ENCODE data around the gene SEMA6B.

Gene SEMA6B

DNA sequence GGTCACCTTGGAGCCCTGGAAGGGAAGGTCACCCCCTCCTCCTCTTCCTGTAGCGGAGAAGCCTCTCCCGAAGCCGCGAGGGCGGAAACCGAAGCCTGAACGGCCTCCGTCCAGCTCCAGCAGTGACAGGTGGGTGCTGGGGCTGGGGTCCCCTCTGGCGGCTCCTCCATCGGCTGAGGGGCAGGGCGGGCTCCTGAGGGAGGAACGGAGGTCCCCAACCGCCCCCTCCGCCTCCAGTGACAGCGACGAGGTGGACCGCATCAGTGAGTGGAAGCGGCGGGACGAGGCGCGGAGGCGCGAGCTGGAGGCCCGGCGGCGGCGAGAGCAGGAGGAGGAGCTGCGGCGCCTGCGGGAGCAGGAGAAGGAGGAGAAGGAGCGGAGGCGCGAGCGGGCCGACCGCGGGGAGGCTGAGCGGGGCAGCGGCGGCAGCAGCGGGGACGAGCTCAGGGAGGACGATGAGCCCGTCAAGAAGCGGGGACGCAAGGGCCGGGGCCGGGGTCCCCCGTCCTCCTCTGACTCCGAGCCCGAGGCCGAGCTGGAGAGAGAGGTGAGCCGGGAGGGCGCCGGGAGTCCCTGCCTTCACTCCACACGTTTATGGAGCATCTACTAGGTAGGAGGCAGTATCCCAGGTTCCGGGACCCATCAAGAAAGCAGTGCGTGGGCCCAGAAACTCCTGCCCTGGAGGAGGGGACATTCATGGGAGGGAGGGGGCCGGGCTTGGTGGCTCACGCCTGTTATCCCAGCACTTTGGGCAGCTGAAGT lies 65.4 kb downstream of the SEMA6B start:
- H3K36me3 ChIP-seq (ENCODE audit: control insufficient read depth in 1 of 2, insufficient read depth in 2 of 2, low read depth in 1 of 2, low read length in 2 of 2) = peaks cover 82 to 93% of the 10 kb centered on the region in 2 experiments
- no peak overlapping the region for H2BK120ac ChIP-seq (ENCODE audit: low read depth, low read length)
- H3K27me3 ChIP-seq (ENCODE audit: control insufficient read depth in 1 of 2, insufficient read depth in 1 of 2, low read length in 2 of 2) = no peaks in the 10 kb centered on the region
- no peak overlapping the region for H2AFZ ChIP-seq (ENCODE audit: low read depth, low read length)
- H2BK12ac ChIP-seq (ENCODE audit: low read length in 2 of 2) = no peak overlapping the region
- H4K91ac ChIP-seq (ENCODE audit: low read length) = no peak overlapping the region
- no peak overlapping the region for H4K8ac ChIP-seq (ENCODE audit: low read length)
- no peak overlapping the region for H3K18ac ChIP-seq (ENCODE audit: low read depth in 1 of 2, low read length in 2 of 2)
- H2BK5ac ChIP-seq (ENCODE audit: low read depth, low read length, poor library complexity, severe bottlenecking) = no peak overlapping the region
- peaks cover 2% of the 10 kb centered on the region for H3K4me1 ChIP-seq (ENCODE audit: control insufficient read depth, insufficient read depth, low read depth, low read length)
- no peak overlapping the region for H3K14ac ChIP-seq (ENCODE audit: low read length in 2 of 2)
- no peaks in the 10 kb centered on the region for H3K9me3 ChIP-seq (ENCODE audit: control insufficient read depth, low read length)
- no peak overlapping the region for H2AK5ac ChIP-seq (ENCODE audit: low read length, severe bottlenecking)
- no peak overlapping the region for H2BK15ac ChIP-seq (ENCODE audit: low read depth, poor library complexity, severe bottlenecking)
- no peak for DNase-seq
- H3K4me2 ChIP-seq (ENCODE audit: low read length, poor library complexity, severe bottlenecking) = no peak overlapping the region
- no peak overlapping the region for H3K23ac ChIP-seq (ENCODE audit: low read length in 2 of 2)
- 98% methylated on average over 60 of the region's 61 CpGs for WGBS
- H3K79me1 ChIP-seq (replicated peaks; ENCODE audit: low read length, poor library complexity, severe bottlenecking) = peaks cover 51% of the 10 kb centered on the region
- no peak overlapping the region for H3K4ac ChIP-seq (ENCODE audit: low read depth in 1 of 2, low read length in 2 of 2)
- H3K4me3 ChIP-seq (ENCODE audit: insufficient read depth in 1 of 2, low read depth in 1 of 2, low read length in 2 of 2) = no peak overlapping the region
- H3K27ac ChIP-seq (ENCODE audit: low read length, poor library complexity, severe bottlenecking) = no peak overlapping the region
- no peak overlapping the region for H3K9ac ChIP-seq (ENCODE audit: low read length)

DNA sequence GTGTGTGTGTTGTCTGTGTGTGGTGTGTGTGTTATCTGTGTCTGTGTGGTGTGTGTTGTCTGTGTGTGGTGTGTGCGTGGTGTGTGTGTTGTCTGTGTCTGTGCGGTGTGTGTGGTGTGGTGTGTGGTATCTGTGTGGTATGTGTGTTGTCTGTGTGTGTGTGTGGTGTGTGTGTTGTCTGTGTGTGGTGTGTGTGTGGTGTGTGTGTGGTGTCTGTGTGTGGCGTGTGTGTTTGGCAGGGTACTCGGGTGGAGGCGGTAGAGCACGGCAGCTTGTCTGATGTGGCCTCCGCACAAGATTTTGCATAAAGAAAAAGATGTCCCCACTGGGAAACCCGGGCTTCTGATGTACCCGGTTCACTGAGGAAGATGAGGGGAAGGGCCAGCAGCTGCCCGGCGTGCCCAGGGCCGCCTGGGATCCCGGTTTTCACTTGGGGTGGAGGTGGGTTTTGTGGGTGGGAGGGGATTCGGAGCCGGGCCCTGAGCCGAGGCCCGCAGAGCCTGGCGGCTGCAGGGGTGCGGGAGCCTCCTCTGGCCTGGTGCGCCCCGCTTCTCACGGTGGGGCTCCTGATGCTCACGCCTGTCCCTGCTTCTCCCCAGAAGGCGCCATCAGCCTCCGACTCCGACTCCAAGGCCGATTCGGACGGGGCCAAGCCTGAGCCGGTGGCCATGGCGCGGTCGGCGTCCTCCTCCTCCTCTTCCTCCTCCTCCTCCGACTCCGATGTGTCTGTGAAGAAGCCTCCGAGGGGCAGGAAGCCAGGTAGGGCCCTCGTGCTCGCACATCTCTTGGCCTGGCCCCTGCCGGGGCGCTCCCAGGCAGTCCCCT lies 66.2 kb downstream of the SEMA6B start:
- Histone ChIP-seq H2AK5ac (ENCODE audit: low read length, severe bottlenecking) (no peak overlapping the region), H3K4me3 (ENCODE audit: insufficient read depth in 1 of 2, low read depth in 1 of 2, low read length in 2 of 2) (no peak overlapping the region), H3K9me3 (ENCODE audit: control insufficient read depth, low read length) (no peaks in the 10 kb centered on the region), H3K4ac (ENCODE audit: low read depth in 1 of 2, low read length in 2 of 2) (no peak overlapping the region), H2AFZ (ENCODE audit: low read depth, low read length) (no peak overlapping the region), H3K4me2 (ENCODE audit: low read length, poor library complexity, severe bottlenecking) (no peak overlapping the region), H3K4me1 (ENCODE audit: control insufficient read depth, insufficient read depth, low read depth, low read length) (peaks cover 2% of the 10 kb centered on the region), H3K18ac (ENCODE audit: low read depth in 1 of 2, low read length in 2 of 2) (no peak overlapping the region), H3K27ac (ENCODE audit: low read length, poor library complexity, severe bottlenecking) (no peak overlapping the region), H2BK12ac (ENCODE audit: low read length in 2 of 2) (no peak overlapping the region), H3K79me1 (replicated peaks; ENCODE audit: low read length, poor library complexity, severe bottlenecking) (peaks cover 51% of the 10 kb centered on the region), H4K91ac (ENCODE audit: low read length) (no peak overlapping the region), H3K36me3 (ENCODE audit: control insufficient read depth in 1 of 2, insufficient read depth in 2 of 2, low read depth in 1 of 2, low read length in 2 of 2) (peaks cover 83 to 93% of the 10 kb centered on the region in 2 experiments), H2BK5ac (ENCODE audit: low read depth, low read length, poor library complexity, severe bottlenecking) (no peak overlapping the region), H3K23ac (ENCODE audit: low read length in 2 of 2) (no peak overlapping the region), H2BK15ac (ENCODE audit: low read depth, poor library complexity, severe bottlenecking) (no peak overlapping the region), H3K14ac (ENCODE audit: low read length in 2 of 2) (no peak overlapping the region), H3K27me3 (ENCODE audit: control insufficient read depth in 1 of 2, insufficient read depth in 1 of 2, low read length in 2 of 2) (no peaks in the 10 kb centered on the region), H4K8ac (ENCODE audit: low read length) (no peak overlapping the region), H3K9ac (ENCODE audit: low read length) (no peak overlapping the region), H2BK120ac (ENCODE audit: low read depth, low read length) (no peak overlapping the region)
- 98% methylated on average over 40 of the region's 41 CpGs for WGBS
- DNase-seq = no peak
